Occipital lobe (tissue), 2 donors: Measurements from ENCODE around the gene TRIAP1. TPM values are rescaled to one million over a fixed set of nuclear protein-coding genes. Genes with fewer than 3 reads are reported as not detected.
"Not testable (repeated sequence)": the region's sequence is repeated elsewhere in the genome, so short reads cannot be mapped to it uniquely, and the experiment has no call there.

Source experiments
- DNase-seq: peaks from one replicate; lab custom pipeline; 2025; lab: John Stamatoyannopoulos, UW
- total RNA-seq: library from RNA; depleted of rRNA; stranded (reverse); fragments of >200 nt; gene quantifications from one replicate; pipeline ENCODE4 v1.2.3, GENCODE V29; 2014

TRIAP1 gene
- total RNA-seq, 1 donor from 2014 or later = 10.0 TPM

GRCh38 chr12:120468821-120469449 is 22.8 kb upstream of the TRIAP1 start:
- DNase-seq = no peak

- DNase-seq = no peak
These were observed 22.2 kb upstream of the TRIAP1 start for GRCh38 chr12:120468325-120468820.

- no peak for DNase-seq
These were observed 21.3 kb upstream of the TRIAP1 start for GRCh38 chr12:120467439-120467838.

GRCh38 chr12:120466560-120467315 is 20.6 kb upstream of the TRIAP1 start:
- DNase-seq = no peak

- no peak for DNase-seq
These were observed 19.6 kb upstream of the TRIAP1 start for GRCh38 chr12:120465756-120466155.

GRCh38 chr12:120463712-120464111 is 17.5 kb upstream of the TRIAP1 start:
- no peak for DNase-seq

GRCh38 chr12:120462099-120462640 is 16.0 kb upstream of the TRIAP1 start:
- DNase-seq = no peak

- DNase-seq = no peak
These were observed 14.0 kb upstream of the TRIAP1 start for GRCh38 chr12:120460157-120460556.

- DNase-seq = no peak
These were observed 10.9 kb upstream of the TRIAP1 start for GRCh38 chr12:120457133-120457532.

- DNase-seq = no peak
These were observed 9.1 kb upstream of the TRIAP1 start for GRCh38 chr12:120455302-120455701.

GRCh38 chr12:120453977-120454376 is 7.8 kb upstream of the TRIAP1 start:
- DNase-seq = no peak

- DNase-seq = no peak
These were observed 7.0 kb upstream of the TRIAP1 start for GRCh38 chr12:120453060-120453750.

- DNase-seq = not testable (repeated sequence)
These were observed 6.3 kb upstream of the TRIAP1 start for GRCh38 chr12:120452524-120452923.

- DNase-seq = no peak
These were observed 1.8 kb upstream of the TRIAP1 start for GRCh38 chr12:120447992-120448391.

GRCh38 chr12:120446844-120447178 is 627 bp upstream of the TRIAP1 start:
- DNase-seq = not testable (repeated sequence)

- no peak for DNase-seq
These were observed 1.5 kb downstream of the TRIAP1 start for GRCh38 chr12:120444676-120445075.

GRCh38 chr12:120439646-120440247 is 6.4 kb downstream of the TRIAP1 start:
- no peak for DNase-seq

GRCh38 chr12:120438495-120439198 is 7.5 kb downstream of the TRIAP1 start:
- DNase-seq = no peak

GRCh38 chr12:120437735-120438494 is 8.3 kb downstream of the TRIAP1 start, which contains the start of gene COX6A1:
COX6A1 (plus strand) TSS chr12:120438113; CDS start chr12:120438127, 14 bp downstream.
- DNase-seq = peak; percentile 94
